ENCODE results near the gene ZNF132. TPM values are rescaled to one million over a fixed set of nuclear protein-coding genes. Genes with fewer than 3 reads are reported as not detected.
"Not testable (repeated sequence)": the region's sequence is repeated elsewhere in the genome, so short reads cannot be mapped to it uniquely, and the experiment has no call there.

ZNF132 gene
- polyA plus RNA-seq, 2 donors, result 0.83 to 0.89 TPM

DNA sequence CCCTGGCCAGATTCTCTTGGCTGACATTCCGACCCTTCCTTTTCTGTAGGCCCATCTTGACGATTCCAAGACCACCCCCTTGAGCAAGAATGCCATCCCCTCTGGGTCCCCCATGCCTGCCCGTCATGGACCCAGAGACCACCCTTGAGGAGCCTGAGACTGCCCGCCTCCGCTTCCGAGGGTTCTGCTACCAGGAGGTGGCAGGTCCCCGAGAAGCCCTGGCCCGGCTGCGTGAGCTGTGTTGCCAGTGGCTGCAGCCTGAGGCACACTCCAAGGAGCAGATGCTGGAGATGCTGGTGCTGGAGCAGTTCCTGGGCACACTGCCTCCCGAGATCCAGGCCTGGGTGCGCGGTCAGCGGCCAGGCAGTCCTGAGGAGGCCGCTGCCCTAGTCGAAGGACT lies 37.2 kb upstream of the ZNF132 start:
- WGBS, 2 donors, result 89 to 91% methylated on average over 15 of the region's 15 CpGs
- H3K27me3 ChIP-seq (ENCODE audit: control insufficient read depth in 1 of 2, insufficient read depth in 2 of 2, low read length in 2 of 2), result no peaks in the 10 kb centered on the region
- H3K9me3 ChIP-seq (ENCODE audit: control insufficient read depth in 2 of 2, insufficient read depth in 1 of 2, low read depth in 1 of 2, low read length in 1 of 2), result no peaks in the 10 kb centered on the region
- H3K36me3 ChIP-seq (ENCODE audit: control insufficient read depth in 2 of 2, insufficient read depth in 2 of 2, low read length in 1 of 2), result peaks cover 8 to 25% of the 10 kb centered on the region in 2 donors
- H3K4me3 ChIP-seq (ENCODE audit: low read depth in 1 of 2, low read length in 2 of 2), result no peak overlapping the region
- H3K4me1 ChIP-seq (ENCODE audit: control insufficient read depth in 2 of 2, insufficient read depth in 2 of 2, low read length in 1 of 2), result peaks cover 12 to 13% of the 10 kb centered on the region in 2 donors
- peak overlapping the region in 1 of 2 donors; percentile 94 for H3K27ac ChIP-seq (ENCODE audit: low read depth in 2 of 2, low read length in 1 of 2)

DNA sequence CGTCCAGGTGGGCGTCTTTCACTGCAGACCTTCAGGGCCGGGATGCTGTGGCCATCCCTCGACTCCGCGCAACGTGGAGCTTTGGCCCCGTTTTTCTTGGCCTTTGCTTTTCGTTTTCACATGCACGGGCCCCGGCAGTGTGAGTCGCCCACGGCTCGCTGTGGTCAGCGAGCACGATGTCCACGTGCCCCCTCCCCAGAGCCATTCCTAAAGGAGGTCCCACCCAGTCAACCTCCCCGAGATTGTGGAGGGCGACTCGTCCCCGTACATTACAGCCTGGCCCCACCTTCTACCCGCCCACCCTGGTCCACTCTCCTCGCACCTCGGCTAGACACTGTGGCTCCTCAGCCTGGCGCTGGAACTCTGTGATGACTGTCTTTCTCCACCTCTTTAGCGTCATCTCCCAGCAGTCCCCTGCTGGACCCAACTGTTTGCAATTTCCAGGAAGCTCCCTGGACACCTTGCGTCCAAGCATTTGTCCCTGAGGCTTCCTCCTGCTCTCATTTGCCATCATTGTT lies 36.6 kb upstream of the ZNF132 start:
- H3K27me3 ChIP-seq (ENCODE audit: control insufficient read depth in 1 of 2, insufficient read depth in 2 of 2, low read length in 2 of 2), result no peaks in the 10 kb centered on the region
- peak overlapping the region; percentile 90 to 94 for H3K27ac ChIP-seq (ENCODE audit: low read depth in 2 of 2, low read length in 1 of 2)
- no peaks in the 10 kb centered on the region for H3K9me3 ChIP-seq (ENCODE audit: control insufficient read depth in 2 of 2, insufficient read depth in 1 of 2, low read depth in 1 of 2, low read length in 1 of 2)
- peaks cover 10 to 31% of the 10 kb centered on the region in 2 donors for H3K36me3 ChIP-seq (ENCODE audit: control insufficient read depth in 2 of 2, insufficient read depth in 2 of 2, low read length in 1 of 2)
- peak overlapping the region; percentile 66 for H3K4me3 ChIP-seq (ENCODE audit: low read depth in 1 of 2, low read length in 2 of 2)
- WGBS, 2 donors, result 3% methylated on average over 27 of the region's 27 CpGs
- H3K4me1 ChIP-seq (ENCODE audit: control insufficient read depth in 2 of 2, insufficient read depth in 2 of 2, low read length in 1 of 2), result peaks cover 12 to 13% of the 10 kb centered on the region in 2 donors

DNA sequence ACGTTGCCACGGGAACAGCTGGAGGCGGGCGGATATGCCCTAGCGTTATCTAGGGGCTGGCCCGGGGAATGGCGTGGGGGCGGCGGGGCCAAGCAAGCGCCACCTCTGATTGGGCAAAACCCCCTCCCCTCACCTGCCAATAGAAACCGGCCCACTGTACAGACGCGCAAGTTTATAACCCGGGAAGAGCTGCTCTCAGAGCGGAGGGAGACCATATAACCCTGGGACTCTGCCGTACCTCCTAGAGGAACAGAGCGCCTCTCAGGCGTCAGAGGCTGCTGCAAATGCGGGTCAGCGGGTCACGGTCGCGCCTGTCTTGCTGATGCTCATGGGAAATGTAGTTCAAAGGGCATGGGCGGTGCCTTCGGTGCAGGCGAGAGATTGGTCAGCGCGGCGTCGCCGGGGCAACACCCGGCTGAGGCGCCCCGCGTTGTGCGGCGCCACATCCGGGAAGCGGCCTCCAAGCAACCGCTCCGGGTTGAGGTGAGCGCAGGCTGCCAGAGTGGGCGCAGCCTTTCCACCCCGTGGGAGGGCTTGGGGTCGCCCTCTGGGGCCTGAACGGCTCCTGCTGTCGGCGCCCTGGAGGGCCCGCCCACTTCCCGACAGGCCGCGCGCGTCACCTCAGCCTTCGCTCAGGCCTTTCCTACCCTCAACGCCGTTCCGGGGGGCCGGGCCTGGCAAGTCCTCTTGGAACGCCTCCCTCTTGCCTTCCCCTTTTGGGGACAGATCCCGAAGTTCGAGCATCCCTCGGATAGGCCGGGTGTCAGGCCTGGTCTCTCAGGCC lies 36.0 kb upstream of the ZNF132 start, which contains the start of gene ZNF446:
Gene ZNF446 (plus strand): TSS at position 639 of the 784 bp plus-strand sequence. CDS start 867 bp downstream, outside the sequence.
- no peaks in the 10 kb centered on the region for H3K27me3 ChIP-seq (ENCODE audit: control insufficient read depth in 1 of 2, insufficient read depth in 2 of 2, low read length in 2 of 2)

DNA sequence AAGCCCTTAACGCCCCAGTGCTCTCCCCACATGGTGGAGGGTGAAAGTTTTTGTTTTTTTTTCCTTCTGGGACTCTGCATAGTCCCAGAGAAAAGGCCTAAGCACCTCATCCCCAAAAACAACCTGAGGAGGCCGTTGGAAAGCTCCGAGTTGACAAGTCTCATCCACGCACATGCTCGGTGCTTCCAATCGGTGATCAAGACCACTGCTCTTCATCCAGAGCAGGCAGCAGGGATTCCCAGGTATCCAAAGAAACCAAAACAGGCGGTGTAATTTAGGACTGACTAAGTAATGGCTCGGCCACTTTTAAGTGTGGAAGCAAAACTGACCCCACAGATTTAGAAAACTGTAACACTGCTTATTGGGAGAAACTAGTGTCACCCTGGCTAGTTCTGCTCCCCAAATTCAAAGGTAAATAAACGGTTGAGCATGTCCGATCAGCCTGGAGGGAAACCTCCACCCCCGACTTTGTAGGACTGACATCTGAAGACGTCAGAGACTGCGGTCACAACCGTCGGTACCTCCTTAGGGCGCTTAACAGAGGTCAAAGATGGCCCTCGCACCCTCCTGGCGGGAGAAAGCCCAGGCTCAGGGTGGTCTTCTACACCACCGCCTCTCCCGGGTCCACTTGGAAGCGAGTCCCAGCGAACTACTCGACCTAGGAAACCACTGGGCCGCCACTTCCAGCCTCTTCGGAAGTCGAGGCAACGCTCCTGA lies 35.2 kb upstream of the ZNF132 start:
- peak overlapping the region; percentile 66 for H3K4me3 ChIP-seq (ENCODE audit: low read depth in 1 of 2, low read length in 2 of 2)
- H3K4me1 ChIP-seq (ENCODE audit: control insufficient read depth in 2 of 2, insufficient read depth in 2 of 2, low read length in 1 of 2), result peaks cover 12 to 13% of the 10 kb centered on the region in 2 donors
- H3K27me3 ChIP-seq (ENCODE audit: control insufficient read depth in 1 of 2, insufficient read depth in 2 of 2, low read length in 2 of 2), result no peaks in the 10 kb centered on the region
- no peaks in the 10 kb centered on the region for H3K9me3 ChIP-seq (ENCODE audit: control insufficient read depth in 2 of 2, insufficient read depth in 1 of 2, low read depth in 1 of 2, low read length in 1 of 2)
- H3K27ac ChIP-seq (ENCODE audit: low read depth in 2 of 2, low read length in 1 of 2), result peak overlapping the region; percentile 90 to 94
- WGBS, 2 donors, result 20 to 23% methylated on average over 27 of the region's 27 CpGs
- H3K36me3 ChIP-seq (ENCODE audit: control insufficient read depth in 2 of 2, insufficient read depth in 2 of 2, low read length in 1 of 2), result peaks cover 11 to 34% of the 10 kb centered on the region in 2 donors

More for the DNA sequence above, 36.0 kb upstream of the ZNF132 start, which contains the start of gene ZNF446:
- WGBS, 2 donors, result 0 to 1% methylated on average over 64 of the region's 64 CpGs
- Histone ChIP-seq H3K4me3 (ENCODE audit: low read depth in 1 of 2, low read length in 2 of 2) (peak within 1 kb of the TSS; percentile 66), H3K4me1 (ENCODE audit: control insufficient read depth in 2 of 2, insufficient read depth in 2 of 2, low read length in 1 of 2) (peaks cover 12 to 13% of the 10 kb centered on the region in 2 donors), H3K27ac (ENCODE audit: low read depth in 2 of 2, low read length in 1 of 2) (peak within 1 kb of the TSS; percentile 90 to 94), H3K9me3 (ENCODE audit: control insufficient read depth in 2 of 2, insufficient read depth in 1 of 2, low read depth in 1 of 2, low read length in 1 of 2) (no peaks in the 10 kb centered on the region), H3K36me3 (ENCODE audit: control insufficient read depth in 2 of 2, insufficient read depth in 2 of 2, low read length in 1 of 2) (peaks cover 10 to 32% of the 10 kb centered on the region in 2 donors)

DNA sequence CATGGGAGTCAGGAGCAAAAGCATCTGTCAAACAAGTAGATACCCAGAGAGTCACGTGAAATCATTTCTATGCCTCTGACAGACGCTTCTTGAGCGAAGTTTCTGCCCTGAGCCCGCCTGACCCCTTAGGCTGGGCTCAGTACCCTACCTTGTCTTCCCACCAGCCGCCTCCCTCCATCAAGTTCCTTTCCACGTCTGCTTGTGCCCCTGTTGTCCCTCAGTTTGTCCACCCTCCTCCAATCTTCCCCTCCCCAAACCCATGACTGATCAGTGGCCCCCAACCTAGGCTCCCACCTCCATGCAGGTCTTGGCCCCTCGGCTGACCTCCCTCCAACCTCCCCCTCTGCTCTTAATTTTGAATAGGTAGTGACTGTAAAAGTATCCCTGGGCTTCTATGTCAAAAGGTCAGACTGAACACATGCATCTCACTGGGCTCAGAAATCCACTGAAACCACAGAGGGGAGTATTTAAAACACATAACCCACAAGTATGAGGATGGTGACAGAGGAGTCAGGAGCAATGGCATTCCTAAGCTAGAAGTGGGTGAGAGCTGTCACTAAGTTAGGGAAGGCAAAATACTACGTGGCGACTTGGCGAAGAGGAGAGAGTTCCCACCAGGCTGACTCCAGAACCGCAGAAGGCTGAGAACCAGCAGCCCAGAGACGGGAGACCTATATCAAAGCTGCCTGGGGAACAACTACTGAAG lies 34.5 kb upstream of the ZNF132 start:
- H3K27me3 ChIP-seq (ENCODE audit: control insufficient read depth in 1 of 2, insufficient read depth in 2 of 2, low read length in 2 of 2), result no peaks in the 10 kb centered on the region
- WGBS, 2 donors, result 84 to 89% methylated on average over 12 of the region's 12 CpGs
- peaks cover 12 to 13% of the 10 kb centered on the region in 2 donors for H3K4me1 ChIP-seq (ENCODE audit: control insufficient read depth in 2 of 2, insufficient read depth in 2 of 2, low read length in 1 of 2)
- H3K4me3 ChIP-seq (ENCODE audit: low read depth in 1 of 2, low read length in 2 of 2), result no peak overlapping the region
- peaks cover 18 to 31% of the 10 kb centered on the region in 2 donors for H3K36me3 ChIP-seq (ENCODE audit: control insufficient read depth in 2 of 2, insufficient read depth in 2 of 2, low read length in 1 of 2)
- H3K27ac ChIP-seq (ENCODE audit: low read depth in 2 of 2, low read length in 1 of 2), result no peak overlapping the region
- no peaks in the 10 kb centered on the region for H3K9me3 ChIP-seq (ENCODE audit: control insufficient read depth in 2 of 2, insufficient read depth in 1 of 2, low read depth in 1 of 2, low read length in 1 of 2)

DNA sequence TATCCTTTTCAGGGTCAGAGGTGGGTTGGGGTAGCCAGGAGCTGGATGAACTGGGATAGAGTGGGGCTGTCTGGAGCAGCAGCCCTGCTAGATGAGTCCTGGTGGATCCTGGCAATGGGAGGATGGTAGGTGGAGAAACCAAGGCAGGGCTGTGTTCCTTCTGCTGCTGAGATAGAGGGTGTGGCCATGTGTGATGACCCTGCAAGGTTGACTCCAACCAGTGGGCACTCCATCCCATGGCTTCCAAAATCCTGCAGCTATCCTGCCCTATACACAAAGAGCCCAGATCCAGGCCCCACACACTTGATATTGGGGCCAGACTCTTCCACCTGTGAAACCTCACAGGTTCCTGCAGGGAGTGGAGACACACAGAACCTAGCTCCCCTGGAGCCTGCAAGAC lies 33.8 kb upstream of the ZNF132 start:
- H3K4me3 ChIP-seq (ENCODE audit: low read depth in 1 of 2, low read length in 2 of 2), result no peak overlapping the region
- no peaks in the 10 kb centered on the region for H3K27me3 ChIP-seq (ENCODE audit: control insufficient read depth in 1 of 2, insufficient read depth in 2 of 2, low read length in 2 of 2)
- H3K27ac ChIP-seq (ENCODE audit: low read depth in 2 of 2, low read length in 1 of 2), result no peak overlapping the region
- H3K4me1 ChIP-seq (ENCODE audit: control insufficient read depth in 2 of 2, insufficient read depth in 2 of 2, low read length in 1 of 2), result peaks cover 12 to 13% of the 10 kb centered on the region in 2 donors
- peaks cover 21 to 36% of the 10 kb centered on the region in 2 donors for H3K36me3 ChIP-seq (ENCODE audit: control insufficient read depth in 2 of 2, insufficient read depth in 2 of 2, low read length in 1 of 2)
- H3K9me3 ChIP-seq (ENCODE audit: control insufficient read depth in 2 of 2, insufficient read depth in 1 of 2, low read depth in 1 of 2, low read length in 1 of 2), result no peaks in the 10 kb centered on the region

DNA sequence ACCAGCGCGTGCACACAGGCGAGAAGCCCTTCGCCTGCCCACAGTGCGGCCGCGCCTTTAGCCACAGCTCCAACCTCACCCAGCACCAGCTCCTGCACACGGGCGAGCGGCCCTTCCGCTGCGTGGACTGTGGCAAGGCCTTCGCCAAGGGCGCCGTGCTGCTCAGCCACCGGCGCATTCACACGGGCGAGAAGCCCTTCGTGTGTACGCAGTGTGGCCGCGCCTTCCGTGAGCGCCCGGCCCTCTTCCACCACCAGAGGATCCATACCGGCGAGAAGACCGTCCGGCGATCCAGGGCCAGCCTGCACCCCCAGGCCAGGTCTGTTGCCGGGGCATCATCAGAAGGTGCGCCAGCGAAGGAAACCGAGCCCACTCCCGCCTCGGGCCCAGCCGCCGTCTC lies 31.8 kb upstream of the ZNF132 start:
- no peak overlapping the region for H3K4me3 ChIP-seq (ENCODE audit: low read depth in 1 of 2, low read length in 2 of 2)
- H3K27me3 ChIP-seq (ENCODE audit: control insufficient read depth in 1 of 2, insufficient read depth in 2 of 2, low read length in 2 of 2), result no peaks in the 10 kb centered on the region
- peaks cover 21 to 32% of the 10 kb centered on the region in 2 donors for H3K36me3 ChIP-seq (ENCODE audit: control insufficient read depth in 2 of 2, insufficient read depth in 2 of 2, low read length in 1 of 2)
- H3K4me1 ChIP-seq (ENCODE audit: control insufficient read depth in 2 of 2, insufficient read depth in 2 of 2, low read length in 1 of 2), result peaks cover 11 to 12% of the 10 kb centered on the region in 2 donors
- H3K9me3 ChIP-seq (ENCODE audit: control insufficient read depth in 2 of 2, insufficient read depth in 1 of 2, low read depth in 1 of 2, low read length in 1 of 2), result no peaks in the 10 kb centered on the region
- H3K27ac ChIP-seq (ENCODE audit: low read depth in 2 of 2, low read length in 1 of 2), result no peak overlapping the region
- WGBS, 2 donors, result 95 to 96% methylated on average over 39 of the region's 39 CpGs

DNA sequence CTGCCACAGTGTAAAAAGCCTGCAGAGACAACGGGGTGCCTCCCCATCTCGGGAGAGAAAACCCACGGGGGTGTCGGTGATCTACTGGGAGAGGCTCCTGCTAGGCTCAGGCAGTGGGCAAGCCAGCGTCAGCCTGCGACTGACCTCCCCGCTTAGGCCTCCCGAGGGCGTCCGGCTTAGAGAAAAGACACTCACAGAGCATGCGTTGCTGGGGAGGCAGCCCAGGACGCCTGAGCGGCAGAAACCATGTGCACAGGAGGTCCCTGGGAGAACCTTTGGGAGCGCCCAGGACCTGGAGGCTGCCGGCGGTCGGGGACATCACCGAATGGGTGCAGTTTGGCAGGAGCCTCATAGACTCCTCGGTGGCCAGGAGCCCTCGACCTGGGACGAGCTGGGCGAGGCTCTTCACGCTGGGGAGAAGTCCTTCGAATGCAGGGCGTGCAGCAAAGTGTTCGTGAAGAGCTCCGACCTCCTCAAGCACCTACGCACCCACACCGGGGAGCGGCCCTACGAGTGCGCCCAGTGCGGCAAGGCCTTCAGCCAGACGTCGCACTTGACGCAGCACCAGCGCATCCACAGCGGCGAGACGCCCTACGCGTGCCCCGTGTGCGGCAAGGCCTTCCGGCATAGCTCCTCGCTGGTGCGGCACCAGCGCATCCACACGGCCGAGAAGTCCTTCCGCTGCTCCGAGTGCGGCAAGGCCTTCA lies 31.0 kb upstream of the ZNF132 start:
- H3K4me3 ChIP-seq (ENCODE audit: low read depth in 1 of 2, low read length in 2 of 2); H3K27me3 ChIP-seq (ENCODE audit: control insufficient read depth in 1 of 2, insufficient read depth in 2 of 2, low read length in 2 of 2); H3K9me3 ChIP-seq (ENCODE audit: control insufficient read depth in 2 of 2, insufficient read depth in 1 of 2, low read depth in 1 of 2, low read length in 1 of 2); H3K27ac ChIP-seq (ENCODE audit: low read depth in 2 of 2, low read length in 1 of 2): not testable (repeated sequence)
- Histone ChIP-seq H3K4me1 (ENCODE audit: control insufficient read depth in 2 of 2, insufficient read depth in 2 of 2, low read length in 1 of 2) (peaks cover 6 to 11% of the 10 kb centered on the region in 2 donors), H3K36me3 (ENCODE audit: control insufficient read depth in 2 of 2, insufficient read depth in 2 of 2, low read length in 1 of 2) (peaks cover 21 to 32% of the 10 kb centered on the region in 2 donors)
- 93 to 95% methylated on average over 22 to 43 of the region's 53 CpGs for WGBS, 2 donors

Measured in esophagus (tissue), 2 donors.